Suppressor macrophage treated with lipopolysaccharide for 4 hours (primary cell): ENCODE results near the gene MT1F.

Experiments used
- DNase-seq: peaks from one replicate; pipeline ENCODE4 v3.0.0-alpha.2; 2020

The MT1F gene

DNA sequence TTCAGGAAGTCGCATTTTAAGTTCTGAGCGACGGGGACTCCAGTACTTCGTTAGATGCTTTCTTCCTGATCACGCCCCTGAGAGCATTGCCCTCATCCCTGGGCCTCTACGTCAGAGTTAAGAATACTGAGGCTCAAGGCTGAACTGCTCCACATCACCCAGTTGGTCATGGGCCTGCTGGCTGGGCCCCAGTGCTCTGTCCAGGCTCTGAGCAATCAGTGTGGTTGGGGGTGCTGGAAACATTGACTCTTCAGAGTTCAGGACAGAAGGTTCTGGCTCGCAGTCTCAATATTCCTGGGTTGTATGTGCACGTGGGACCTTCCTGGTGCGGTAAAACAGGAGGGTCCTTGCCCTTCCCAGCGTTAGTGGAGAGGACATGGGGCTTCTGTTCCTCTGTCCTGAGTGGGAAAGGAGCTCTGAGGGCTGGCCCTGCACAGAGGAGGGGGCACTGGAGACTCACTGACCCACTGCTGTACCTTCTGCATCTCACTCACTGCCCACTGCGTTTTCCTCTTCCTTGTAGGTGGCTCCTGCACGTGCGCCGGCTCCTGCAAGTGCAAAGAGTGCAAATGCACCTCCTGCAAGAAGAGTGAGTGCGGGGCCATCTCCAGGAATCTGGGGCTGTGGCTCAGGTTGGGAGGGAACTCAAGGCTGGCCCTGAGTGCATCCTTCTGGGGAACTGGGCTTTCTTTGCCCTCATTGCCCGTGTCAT, 31.7 kb upstream of the MT1F start:
- DNase-seq, result peak; percentile 57

GRCh38 chr16:56626685-56627084, 31.1 kb upstream of the MT1F start:
- DNase-seq, result no peak

DNA sequence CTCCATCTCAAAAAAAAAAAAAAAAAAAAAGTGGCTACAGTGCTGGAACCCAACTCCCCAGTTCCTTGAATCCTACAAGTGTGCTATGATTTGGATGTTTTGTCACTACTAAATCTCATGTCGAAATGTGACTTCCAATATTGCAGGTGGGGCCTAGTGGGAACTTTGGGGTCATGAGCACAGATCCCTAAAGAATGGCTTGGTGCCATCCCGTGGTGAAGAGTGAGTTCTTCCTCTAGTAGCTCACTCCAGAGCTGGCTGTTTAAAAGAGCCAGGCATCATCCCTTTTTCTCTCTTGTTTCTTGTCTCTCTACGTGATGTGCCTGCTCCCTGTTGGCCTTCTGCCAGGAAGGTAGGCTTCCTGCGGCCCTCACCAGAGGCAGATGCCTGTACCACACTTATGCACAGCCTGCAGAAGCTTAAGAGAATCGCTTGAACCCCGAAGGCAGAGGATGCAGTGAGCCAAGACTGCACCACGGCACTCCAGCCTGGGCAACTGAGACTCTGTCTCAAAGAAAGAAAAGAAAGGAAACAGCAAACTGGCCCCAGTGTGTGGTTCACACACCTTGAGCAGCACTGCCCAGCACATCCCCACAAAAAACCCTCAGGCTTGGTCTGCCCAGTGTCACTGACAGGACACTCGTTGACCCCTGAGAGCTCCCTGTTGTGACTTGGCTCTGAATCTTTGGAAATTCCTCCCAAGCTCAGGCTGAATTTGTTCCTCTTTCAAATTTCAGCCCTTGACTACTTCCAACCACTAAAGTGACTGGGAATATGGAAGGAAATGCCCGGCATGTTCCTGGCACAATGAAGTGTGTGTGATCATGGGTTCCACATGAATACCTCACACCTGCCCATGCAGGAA, 29.0 kb upstream of the MT1F start:
- no peak for DNase-seq

- DNase-seq, result no peak
Measured at GRCh38 chr16:56629531-56629930, 28.2 kb upstream of the MT1F start.

- DNase-seq, result peak; percentile 61
Measured at GRCh38 chr16:56630134-56630533, 27.6 kb upstream of the MT1F start.

DNA sequence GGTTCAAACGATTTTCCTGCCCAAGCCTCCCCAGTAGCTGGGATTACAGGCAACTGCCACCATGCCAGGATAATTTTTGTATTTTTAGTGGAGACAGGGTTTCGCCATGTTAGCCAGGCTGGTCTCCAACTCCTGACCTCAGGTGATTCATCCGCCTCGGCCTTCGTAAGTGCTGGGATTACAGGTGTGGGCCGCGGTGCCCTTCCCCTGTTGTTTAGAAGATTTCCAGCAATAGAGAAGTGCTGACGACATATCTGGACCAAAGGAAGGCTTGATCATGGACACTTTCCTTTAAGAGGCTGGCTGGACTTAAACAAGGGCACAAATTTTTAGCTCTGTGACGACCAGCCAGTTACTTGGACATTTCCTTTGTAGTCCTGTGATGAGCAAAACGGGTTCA, 26.6 kb upstream of the MT1F start:
- DNase-seq, result no peak

DNA sequence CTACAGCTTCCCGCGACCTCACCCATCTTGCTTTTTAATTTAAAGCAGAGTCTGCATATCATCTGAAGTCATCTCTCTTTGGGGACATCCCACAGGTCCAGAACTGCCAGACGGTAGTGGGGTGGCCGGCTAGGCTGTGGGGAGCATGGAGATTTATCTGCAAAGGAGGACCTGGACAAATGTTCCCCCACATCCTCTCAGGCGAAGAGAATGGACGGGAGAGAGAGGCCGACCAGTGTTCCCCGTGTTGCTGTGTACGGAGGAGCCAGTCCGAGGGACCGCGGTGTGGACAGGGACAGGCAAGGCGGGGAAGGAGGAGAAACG, 26.0 kb upstream of the MT1F start:
- DNase-seq, result no peak

GRCh38 chr16:56632156-56632847, 25.5 kb upstream of the MT1F start, which contains the start of gene MT1M:
MT1M (plus strand) TSS chr16:56632659; CDS start chr16:56632732, 73 bp downstream.
- DNase-seq, result peak; percentile 43

DNA sequence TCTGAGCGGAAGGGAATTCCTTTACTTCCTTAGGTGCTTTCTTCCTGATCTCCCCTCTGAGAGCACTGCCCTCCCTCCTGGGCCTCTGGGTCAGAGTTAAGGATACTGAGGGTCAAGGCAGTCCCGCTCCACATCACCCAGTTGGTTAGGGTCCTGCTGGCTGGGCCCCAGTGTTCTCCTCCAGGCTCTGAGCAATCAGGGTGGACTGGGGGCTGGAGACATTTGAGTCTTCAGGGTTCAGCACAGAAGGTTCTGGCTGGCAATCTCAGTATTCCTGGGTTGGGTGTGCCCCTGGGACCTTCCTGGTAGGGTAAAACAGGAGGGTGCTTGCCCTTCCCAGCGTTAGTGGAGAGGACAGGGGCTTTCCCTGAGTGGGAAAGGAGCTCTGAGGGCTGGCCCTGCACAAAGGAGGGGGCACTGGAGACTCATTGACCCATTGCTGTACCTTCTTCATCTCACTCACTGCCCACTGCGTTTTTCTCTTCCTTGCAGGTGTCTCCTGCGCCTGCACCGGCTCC, 24.9 kb upstream of the MT1F start:
- no peak for DNase-seq

GRCh38 chr16:56633535-56633934, 24.2 kb upstream of the MT1F start:
- DNase-seq, result no peak

DNA sequence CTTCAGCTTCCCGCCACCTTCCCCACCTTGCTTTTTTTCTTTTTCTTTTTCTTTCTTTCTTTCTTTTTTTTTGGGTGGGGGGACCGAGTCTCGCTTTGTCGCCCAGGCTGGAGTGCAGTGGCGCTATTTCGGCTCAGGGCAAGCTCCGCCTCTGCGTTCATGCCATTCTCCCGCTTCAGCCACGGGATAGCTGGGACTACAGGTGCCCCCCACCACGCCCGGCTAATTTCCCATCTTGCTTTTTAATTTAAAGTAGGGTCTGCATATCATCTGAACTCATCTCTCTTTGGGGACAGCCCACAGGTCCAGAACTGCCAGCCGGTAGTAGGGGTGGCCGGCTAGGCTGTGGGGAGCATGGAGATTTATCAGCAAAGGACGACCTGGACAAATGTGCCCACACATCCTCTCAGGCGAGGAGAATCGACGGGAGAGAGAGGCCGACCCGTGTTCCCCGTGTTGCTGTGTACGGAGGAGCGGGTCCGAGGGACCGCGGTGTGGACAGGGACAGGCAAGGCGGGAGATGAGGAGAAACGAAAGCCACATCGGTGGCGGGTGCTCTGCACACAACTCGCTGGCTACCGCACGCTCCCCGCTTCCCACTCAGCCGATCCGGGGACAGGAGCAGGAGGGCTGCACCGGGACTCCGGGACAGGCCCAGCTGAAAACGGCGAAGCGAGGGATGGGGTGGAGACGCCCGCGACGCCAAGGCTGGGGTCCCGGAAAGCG, 22.9 kb upstream of the MT1F start:
- no peak for DNase-seq

- DNase-seq, result no peak
Measured at GRCh38 chr16:56635441-56635967, 22.3 kb upstream of the MT1F start.

- no peak for DNase-seq
Measured at GRCh38 chr16:56636616-56637413, 20.9 kb upstream of the MT1F start.

DNA sequence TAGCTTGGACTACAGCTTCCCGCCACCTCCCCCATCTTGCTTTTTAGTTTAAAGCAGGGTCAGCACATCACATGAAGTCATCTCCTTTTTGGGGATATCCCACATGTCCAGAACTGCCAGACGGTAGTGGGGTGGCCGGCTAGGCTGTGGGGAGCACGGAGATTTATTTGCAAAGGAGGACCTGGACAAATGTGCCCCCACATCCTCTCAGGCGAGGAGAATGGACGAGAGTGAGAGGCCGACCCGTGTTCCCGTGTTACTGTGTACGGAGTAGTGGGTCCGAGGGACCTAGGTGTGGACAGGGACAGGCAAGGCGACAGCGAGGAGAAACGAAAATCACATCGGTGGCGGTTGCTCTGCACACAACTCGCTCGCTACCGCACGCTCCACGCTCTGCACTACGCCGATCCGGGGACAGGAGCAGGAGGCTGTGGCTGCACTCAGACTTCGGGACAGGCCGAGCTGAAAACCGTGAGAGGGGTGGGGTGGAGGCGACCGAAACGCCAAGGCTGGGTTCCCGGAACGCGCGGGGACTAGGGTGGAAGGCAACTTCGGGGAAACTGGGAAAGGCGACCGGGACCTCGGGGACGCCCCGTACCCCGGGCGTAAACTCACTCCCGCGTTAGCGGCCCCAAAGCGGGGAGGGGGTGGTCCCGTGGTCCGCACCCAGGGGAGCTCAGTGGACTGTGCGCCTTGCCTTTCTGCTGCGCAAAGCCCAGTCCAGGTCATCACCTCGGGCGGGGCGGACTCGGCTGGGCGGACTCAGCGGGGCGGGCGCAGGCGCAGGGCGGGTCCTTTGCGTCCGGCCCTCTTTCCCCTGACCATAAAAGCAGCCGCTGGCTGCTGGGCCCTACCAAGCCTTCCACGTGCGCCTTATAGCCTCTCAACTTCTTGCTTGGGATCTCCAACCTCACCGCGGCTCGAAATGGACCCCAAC, 19.7 kb upstream of the MT1F start, which contains the start of gene MT1A:
TSS of gene MT1A (plus strand) at position 853 of the 937 bp plus-strand sequence. CDS start at position 926, 73 bp downstream.
- peak; percentile 73 for DNase-seq

DNA sequence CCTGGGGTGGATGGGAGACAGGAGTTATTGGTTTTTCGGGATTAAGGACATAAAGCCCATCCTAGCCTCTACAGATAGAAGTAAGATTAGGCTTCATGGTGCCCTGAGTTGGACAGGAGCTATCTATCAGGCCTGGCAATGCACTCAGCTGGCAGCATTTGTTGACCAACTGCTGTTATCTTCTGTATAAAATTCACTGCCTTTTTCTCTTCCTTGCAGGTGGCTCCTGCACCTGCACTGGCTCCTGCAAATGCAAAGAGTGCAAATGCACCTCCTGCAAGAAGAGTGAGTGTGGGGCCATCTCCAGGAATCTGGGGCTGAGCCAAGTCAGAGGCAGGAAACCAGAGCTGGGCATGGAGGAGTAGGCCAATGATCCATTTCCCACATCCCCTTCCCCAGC, 18.7 kb upstream of the MT1F start:
- DNase-seq, result no peak

DNA sequence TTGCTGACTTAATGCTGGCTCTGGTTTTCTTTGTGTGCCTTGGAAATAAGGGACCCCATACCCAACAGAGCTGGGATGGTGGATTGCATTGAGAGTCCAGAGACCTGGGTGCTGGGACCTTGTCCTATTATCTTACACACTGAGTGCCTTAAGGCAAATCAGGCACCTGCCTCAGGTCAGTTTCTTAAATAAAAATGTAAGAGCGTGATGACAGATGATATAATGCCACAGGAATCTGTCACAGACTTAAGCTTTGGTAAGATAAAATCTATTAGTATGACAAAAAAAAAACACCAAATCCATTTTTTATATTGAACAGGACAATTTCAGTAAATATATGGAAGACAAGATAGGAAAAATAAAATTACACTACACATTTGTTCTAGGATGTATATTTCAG, 17.7 kb upstream of the MT1F start:
- no peak for DNase-seq

DNA sequence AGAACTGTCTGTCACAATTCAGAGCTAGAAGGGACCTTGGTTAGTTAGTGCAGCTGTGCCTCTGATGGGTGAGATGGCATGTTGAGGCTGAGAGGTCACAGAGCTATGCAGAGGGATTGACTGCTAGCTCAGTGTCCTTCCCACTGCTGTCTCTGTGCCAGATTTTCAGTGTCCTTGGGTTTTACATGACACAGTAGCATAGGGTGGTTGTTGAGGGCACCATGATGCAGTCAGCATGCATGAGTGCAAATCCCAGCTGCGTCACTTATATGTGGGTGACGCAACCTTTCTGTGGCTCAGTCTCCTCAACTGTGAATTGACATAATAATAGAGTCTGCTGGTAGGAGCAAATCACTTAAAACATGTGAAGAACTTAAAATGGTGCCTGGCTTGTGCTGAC, 16.6 kb upstream of the MT1F start:
- DNase-seq, result peak; percentile 54

- DNase-seq, result peak; percentile 85
Measured at GRCh38 chr16:56643080-56643778, 14.5 kb upstream of the MT1F start.

DNA sequence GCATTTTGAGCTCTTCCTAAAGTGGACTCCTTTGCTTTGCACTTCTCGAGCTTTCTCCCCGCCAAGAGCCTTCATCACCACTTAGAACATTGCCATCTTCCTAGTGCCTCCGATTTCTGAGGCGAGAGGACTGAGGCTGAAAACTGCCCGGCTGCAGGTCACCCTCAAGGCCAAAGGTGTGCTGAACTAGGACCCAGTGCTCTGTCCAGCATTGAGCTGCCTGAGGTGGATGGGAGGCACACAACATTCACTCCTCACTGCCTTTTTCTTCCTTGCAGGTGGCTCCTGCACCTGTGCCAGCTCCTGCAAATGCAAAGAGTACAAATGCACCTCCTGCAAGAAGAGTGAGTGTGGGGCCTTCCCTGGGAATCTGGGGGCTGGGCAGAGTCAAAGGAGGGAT, 13.9 kb upstream of the MT1F start:
- no peak for DNase-seq

DNA sequence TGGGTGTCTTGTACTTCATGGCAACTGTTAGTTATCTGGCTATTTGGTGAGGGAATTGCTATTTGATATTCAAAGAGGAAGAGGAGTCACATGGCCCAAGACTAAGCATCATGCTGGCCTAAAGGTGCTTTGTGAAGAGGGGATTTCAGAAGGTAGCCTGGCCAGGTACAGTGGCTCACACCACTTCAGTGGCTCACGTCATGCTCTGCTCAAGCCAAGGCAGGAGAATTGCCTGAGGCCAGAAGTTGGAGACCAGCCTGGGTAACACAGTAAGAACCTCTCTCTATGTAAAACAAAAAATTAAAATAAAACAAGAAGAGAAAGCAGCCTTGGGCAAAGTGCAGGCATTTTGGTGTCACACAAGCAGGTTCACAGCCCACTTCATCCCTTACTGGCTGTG, 12.4 kb upstream of the MT1F start:
- DNase-seq, result no peak
